ENCODE results near the gene CASTOR1.

Gene CASTOR1

DNA sequence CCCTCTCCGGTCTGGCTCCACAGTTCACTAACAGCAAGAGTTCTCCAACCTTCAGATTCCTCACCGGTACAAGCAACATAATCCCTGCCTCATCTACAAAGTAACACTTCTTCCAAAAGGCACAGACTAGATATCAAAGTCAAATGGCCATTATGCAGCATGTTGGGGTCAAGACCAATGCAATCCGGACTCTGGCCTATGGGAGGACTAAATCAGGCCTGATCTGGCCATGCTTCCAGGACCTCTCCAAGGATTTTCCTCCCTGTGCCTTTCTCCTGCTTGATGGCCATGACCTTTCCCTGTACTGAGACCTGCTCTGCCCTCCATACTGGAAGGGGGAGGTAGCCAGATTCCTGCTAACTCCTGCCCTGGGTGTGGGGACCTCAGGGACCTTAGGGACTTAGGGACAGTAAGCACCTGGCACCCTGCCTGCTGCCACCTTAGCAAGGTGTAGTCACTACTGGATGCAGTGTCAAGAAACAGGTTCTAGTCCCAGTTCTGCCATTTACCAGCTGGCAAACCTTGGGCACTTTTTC is 30.8 kb upstream of the CASTOR1 start:
- TF ChIP-seq, protein P1, sequence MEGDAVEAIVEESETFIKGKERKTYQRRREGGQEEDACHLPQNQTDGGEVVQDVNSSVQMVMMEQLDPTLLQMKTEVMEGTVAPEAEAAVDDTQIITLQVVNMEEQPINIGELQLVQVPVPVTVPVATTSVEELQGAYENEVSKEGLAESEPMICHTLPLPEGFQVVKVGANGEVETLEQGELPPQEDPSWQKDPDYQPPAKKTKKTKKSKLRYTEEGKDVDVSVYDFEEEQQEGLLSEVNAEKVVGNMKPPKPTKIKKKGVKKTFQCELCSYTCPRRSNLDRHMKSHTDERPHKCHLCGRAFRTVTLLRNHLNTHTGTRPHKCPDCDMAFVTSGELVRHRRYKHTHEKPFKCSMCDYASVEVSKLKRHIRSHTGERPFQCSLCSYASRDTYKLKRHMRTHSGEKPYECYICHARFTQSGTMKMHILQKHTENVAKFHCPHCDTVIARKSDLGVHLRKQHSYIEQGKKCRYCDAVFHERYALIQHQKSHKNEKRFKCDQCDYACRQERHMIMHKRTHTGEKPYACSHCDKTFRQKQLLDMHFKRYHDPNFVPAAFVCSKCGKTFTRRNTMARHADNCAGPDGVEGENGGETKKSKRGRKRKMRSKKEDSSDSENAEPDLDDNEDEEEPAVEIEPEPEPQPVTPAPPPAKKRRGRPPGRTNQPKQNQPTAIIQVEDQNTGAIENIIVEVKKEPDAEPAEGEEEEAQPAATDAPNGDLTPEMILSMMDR (IDR thresholded peaks at IDR 0.05; ENCODE audit: insufficient read depth, low read depth, low read length, missing control alignments): no peak
- DNase-seq (ENCODE audit: low read depth): no peak

DNA sequence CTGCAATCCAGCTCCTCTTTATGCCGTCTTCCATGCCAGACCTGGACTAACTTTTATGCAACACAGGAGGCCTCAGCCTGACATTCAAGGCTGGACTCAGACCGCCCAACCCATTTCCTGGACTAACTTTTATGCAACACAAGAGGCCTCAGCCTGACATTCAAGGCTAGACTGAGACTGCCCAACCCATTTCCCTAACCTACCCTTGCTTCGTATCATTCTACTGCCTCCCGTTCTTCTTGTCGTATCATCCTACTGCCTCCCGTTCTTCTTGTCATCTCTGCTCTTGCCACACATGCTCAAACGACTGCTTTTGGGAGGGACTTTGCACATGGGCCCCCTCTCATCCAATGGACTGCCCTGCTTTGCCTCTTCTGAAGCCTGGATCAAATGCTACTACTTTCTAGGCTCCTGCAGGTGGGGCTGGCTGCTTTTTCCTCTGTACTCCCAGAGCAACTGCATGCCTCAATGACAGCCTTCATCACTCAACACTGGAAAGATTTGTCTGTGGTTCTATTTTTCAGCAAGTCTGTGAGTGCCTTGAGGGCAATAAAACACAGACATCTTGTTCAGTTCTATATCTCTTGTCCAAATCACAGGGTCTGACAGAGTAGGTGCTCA is 29.6 kb upstream of the CASTOR1 start:
- no peak for DNase-seq (ENCODE audit: low read depth)
- TF ChIP-seq, protein P1 (IDR thresholded peaks at IDR 0.05; ENCODE audit: insufficient read depth, low read depth, low read length, missing control alignments): no peak
- no peak overlapping the region for H3K4me3 ChIP-seq (ENCODE audit: low read length)

More for the DNA sequence above, 30.8 kb upstream of the CASTOR1 start:
- no peak overlapping the region for H3K4me3 ChIP-seq (ENCODE audit: low read length)

DNA sequence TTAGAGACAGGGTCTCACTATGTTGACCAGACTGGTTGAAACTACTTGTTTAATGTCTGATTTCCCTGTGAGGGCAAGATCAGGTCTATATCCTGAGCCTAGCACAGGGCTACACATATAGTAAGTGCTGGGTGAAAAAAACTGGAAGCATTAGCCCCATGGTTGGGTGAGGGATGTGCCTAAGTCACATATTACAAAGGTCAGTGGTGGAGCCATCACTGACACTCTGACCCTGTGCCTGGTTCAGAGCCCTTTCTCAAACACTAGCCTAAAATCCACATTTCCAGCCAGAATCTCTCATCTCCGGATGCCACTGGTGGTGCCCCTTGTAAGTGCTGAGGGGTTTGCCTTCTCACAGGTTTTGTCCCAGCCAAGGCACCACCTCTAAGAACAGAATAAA is 28.5 kb upstream of the CASTOR1 start:
- no peak for DNase-seq (ENCODE audit: low read depth)
- TF ChIP-seq, protein P1 (IDR thresholded peaks at IDR 0.05; ENCODE audit: insufficient read depth, low read depth, low read length, missing control alignments): no peak
- H3K4me3 ChIP-seq (ENCODE audit: low read length): no peak overlapping the region

DNA sequence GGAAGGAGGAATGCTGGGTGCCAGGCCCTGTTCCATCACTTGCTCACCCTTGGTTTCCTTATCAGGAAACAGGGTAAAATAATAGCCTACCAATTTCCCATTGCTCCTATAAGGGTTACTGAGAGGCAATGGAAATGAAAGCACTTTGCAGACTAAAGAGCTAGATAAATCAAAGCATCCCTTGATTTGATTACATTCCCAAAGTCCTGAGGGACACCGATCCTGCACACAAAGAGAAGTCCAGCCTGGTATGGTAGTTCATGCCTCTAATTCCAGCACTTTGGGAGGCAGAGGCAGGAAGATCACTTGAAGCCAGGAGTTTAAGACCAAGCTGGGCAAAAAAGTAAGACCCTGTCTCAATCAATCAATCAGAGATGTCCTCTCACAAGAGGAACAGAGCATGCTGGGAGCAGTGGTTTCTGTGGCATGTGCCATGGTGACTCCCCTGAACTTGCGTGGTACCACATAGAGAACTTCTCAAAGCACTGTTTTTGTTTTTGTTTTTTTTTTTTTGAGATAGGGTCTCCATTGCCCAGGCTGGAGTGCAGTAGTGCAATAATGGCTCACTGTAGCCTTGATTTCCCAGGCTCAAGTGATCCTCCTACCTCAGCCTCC is 26.8 kb upstream of the CASTOR1 start:
- TF ChIP-seq, protein P1 (IDR thresholded peaks at IDR 0.05; ENCODE audit: insufficient read depth, low read depth, low read length, missing control alignments): no peak
- no peak for DNase-seq (ENCODE audit: low read depth)
- H3K4me3 ChIP-seq (ENCODE audit: low read length): no peak overlapping the region

DNA sequence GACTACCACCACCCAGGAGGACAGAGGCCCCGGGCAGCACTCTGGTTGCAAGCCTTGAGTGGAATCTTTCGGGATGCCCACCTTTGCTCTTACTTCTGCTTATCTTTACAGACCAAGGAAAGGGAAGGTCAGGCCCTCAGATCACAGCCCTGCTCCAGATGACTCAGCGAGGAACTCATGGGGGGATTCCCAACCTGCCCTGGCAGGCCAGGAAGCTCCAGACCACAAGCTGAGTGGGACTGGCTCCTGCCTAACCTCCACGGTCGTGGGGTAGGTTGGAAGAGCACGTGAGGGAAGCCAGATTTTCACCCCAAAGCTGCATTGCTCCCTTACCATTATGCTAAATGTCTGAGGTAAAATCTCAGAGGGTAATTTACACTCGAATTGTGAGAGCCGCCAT is 25.6 kb upstream of the CASTOR1 start:
- TF ChIP-seq, protein P1 (IDR thresholded peaks at IDR 0.05; ENCODE audit: insufficient read depth, low read depth, low read length, missing control alignments): no peak
- no peak overlapping the region for H3K4me3 ChIP-seq (ENCODE audit: low read length)
- peak; percentile 56 for DNase-seq (ENCODE audit: low read depth)

DNA sequence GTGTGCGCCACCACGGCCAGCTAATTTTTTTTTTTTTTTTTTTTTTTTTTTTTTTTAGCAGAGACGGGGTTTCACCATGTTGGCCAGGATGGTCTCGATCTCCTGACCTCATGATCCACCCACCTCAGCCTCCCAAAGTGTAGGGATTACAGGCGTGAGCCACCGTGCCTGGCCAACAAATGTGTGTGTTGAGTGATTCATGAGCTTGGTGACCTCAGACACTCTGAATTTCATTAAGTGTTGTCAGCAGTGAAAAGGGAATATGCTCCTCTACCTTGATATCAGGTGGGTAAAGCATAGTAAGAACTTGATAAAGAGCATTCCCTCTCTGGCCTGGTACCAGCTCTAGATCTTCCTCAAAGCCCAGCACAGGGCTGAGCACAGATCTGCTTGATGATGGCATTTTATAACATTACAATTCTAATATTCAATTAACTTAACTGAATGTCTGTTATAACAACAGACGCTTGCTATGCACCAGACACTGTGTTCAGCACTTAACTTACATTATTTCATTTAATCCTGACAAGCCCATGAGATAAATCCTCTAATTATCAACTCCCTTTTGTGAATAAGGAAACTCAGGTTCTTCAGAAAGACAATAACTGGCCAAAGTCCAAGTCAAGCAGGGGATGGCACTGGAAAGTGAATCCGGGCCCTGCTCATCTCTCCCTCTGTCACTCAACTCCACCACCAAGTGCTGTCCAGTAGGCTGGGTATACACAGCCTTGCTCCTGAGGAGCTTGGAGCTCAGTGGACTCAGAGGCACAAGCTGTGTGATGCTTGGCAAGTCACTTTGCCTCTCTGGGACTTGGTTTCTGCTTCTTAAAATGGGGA is 24.4 kb upstream of the CASTOR1 start:
- TF ChIP-seq, protein P1 (IDR thresholded peaks at IDR 0.05; ENCODE audit: insufficient read depth, low read depth, low read length, missing control alignments): no peak
- no peak overlapping the region for H3K4me3 ChIP-seq (ENCODE audit: low read length)

More for the DNA sequence above, 24.4 kb upstream of the CASTOR1 start:
- peak; percentile 65 for DNase-seq (ENCODE audit: low read depth)

All from epithelial cell of esophagus (primary cell).